Measurements from ENCODE around the gene VAPA. TPM values are rescaled to one million over a fixed set of nuclear protein-coding genes. Genes with fewer than 3 reads are reported as not detected.
A peak's percentile ranks its signal among the peaks of the same experiment; 100 is the strongest.
"Not testable (repeated sequence)": the region's sequence is repeated elsewhere in the genome, so short reads cannot be mapped to it uniquely, and the experiment has no call there.

The VAPA gene
- total RNA-seq, 1 donor from 2014 or later: 118 TPM

- DNase-seq (ENCODE audit: low spot score in 2 of 2); FAIRE-seq: not testable (repeated sequence)
These were observed 1.5 kb upstream of the VAPA start for GRCh38 chr18:9912285-9912684.

GRCh38 chr18:9913151-9913525 lies 678 bp upstream of the VAPA start:
- DNase-seq (ENCODE audit: low spot score in 2 of 2) (peak; percentile 22 to 24), FAIRE-seq (no peak)

DNA sequence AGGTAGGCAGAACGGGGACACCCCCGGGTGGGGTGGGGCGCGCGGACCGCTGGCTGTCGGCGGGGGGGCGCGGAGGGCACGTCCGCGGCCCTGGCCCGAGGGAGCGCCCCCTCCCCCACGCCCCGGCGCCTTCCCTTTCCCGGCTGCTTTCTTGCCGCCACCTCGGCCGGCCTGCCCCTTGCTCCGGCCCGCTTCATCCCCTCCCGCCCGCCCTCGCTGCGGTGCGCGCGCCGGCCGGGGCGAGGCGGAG lies 443 bp downstream of the VAPA start:
- DNase-seq (ENCODE audit: low spot score in 2 of 2) (no peak), FAIRE-seq (no peak)

DNA sequence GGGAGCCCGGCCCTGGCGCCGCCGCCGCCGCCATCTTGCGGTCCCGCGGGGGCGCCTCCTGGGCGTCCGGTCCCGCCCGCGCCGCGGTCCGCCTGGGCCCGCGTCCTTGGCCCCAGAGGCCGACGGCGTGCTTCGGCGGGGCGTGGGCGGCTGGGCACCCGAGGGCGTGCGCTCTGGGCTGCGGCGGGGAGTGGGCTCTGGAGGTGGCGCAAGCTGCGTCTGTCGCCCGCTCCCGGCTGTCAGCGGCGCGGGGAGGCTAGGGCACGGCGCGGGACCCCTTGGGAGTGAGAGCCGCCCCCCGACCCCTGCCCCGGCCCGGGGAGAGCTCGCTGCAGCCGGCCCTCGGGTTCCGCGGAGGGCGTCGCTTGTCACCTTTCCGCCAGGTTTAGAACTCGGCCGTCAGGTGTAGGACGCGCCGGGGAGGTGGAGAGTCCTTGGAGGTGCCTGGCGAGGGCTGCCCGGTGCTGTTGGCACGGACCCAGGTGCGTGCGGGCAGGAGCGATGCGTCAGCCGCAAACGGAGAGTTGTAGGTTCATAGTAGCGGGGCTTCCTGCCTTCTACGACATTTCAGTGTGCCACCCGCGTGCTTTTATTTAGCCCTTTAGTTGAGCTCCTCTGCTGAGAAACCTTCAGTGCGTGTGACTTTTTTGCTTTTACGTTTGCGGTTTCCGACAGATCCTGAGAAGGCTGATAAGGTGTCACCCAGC lies 921 bp downstream of the VAPA start:
- DNase-seq (ENCODE audit: low spot score in 2 of 2): peak in 1 of 2 donors; percentile 60
- FAIRE-seq: no peak

- DNase-seq (ENCODE audit: low spot score in 2 of 2): no peak
- FAIRE-seq: no peak
These were observed 1.7 kb downstream of the VAPA start for GRCh38 chr18:9915291-9916076.

DNA sequence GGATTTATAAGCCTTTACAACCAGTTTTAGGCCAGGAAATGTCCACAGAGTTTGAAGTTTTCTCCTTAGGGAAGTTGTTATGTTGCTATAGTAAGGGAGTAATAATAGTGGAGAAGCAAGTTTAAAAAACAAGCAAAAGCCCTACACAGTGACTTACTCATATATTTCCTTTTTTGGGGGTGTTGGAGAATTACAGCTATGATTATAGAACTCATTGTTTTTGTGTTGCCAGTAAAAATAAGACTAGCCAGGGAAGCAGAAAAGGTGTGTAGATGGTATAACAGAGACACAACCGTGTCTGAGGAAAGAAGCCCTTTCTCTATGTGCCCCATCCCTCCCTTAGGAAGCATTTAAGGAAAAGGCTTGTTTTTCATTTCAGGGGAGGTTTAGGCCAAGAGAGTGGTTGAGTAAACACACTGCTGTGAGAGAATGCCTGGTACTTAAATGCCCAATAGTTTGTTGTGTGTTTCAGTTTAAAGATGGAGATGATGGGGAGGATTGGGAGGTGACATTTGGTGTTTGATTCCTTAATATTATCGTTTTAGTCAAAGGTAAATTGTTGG lies 2.3 kb downstream of the VAPA start:
- FAIRE-seq (no peak), DNase-seq (ENCODE audit: low spot score in 2 of 2) (no peak)

GRCh38 chr18:9916808-9917207 lies 3.0 kb downstream of the VAPA start:
- FAIRE-seq (no peak), DNase-seq (ENCODE audit: low spot score in 2 of 2) (no peak)

- DNase-seq (ENCODE audit: low spot score in 2 of 2) (no peak), FAIRE-seq (no peak)
These were observed 4.3 kb downstream of the VAPA start for GRCh38 chr18:9918016-9918680.

DNA sequence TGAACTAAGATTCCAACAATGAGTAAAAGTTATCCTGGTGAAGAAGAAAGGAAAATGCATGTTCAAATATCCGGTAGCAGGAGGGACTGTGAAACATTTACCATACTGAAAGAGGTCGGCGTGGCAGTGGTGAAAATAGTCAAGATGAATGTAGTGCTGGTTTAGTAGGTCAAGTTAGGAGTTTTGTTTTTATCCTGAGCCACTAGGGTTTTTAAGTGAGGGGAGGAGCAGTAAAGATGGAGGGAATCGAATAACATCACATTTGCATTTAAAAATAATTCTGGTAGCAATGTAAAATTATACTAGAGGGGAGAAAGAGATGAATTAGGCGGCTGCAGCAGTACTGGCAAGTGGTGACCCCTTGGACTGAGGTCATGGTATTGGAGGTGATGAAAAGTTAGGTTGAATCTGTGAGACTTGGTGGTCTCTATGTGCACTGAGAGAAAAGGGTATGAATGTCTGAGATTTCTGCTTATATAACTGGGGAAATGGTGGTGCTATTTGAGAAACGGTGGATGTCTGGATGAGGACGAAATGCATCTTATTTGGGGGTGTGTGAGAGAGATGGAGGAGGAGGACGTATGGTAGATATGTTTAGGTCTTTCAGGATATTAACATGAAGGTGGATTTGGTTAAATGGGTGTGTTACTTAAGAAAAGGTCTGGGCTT lies 5.9 kb downstream of the VAPA start:
- DNase-seq (ENCODE audit: low spot score in 2 of 2): no peak
- FAIRE-seq: no peak

DNA sequence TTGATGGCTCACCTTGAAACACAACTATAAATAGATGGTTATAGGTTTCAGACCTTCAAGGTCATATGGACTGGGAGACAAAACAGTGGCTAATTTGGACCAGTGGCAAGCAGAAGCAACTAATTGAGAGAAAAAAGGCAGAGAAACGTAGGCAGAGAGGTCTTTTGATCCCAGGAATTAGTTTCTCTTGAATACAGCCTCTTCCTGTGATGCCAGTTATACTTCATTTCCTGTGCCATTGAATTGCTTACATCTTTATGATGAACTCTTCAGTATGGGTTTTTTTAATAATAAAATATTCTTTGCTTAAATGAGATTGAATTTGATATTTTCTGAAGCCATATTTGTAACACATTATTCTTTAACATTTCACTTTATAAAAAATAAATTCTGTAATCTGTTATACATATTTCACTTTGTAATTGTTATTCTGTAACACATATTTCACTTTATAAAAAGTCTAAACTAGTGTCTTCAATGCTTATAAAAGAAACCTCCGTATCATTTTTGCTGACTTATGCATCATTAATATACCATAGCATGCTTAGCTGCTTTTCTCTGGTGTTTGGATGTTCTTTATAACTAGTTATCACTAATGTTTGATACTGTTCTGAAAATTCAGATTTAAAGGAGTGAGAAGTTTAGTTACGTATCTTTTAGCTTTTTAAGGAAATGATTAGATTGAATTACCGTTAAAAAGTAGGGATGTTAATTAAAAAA lies 8.9 kb downstream of the VAPA start:
- no peak for DNase-seq (ENCODE audit: low spot score in 2 of 2)
- peak; percentile 13 for FAIRE-seq

- FAIRE-seq (no peak), DNase-seq (ENCODE audit: low spot score in 2 of 2) (no peak)
These were observed 10.6 kb downstream of the VAPA start for GRCh38 chr18:9924371-9924943.

DNA sequence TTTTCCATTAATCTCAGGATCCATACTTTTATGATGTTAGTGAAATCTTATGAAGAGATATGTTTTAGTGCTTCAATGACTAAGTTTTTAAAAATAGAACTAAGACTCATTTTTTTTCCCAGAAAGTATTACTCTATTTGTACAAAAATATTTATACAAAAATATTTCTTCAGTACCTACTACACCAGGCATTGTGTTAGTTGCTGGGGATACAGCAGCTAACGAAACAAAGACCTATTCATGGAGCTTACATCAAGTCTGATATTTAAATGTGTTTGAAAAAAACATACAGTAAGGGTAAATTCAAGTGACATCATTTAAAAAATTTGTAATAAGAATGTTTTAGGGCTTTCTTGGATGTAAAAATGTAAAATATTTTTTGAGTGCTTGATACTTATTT lies 11.6 kb downstream of the VAPA start:
- FAIRE-seq (peak; percentile 10), DNase-seq (ENCODE audit: low spot score in 2 of 2) (no peak)

GRCh38 chr18:9925795-9926194 lies 12.0 kb downstream of the VAPA start:
- FAIRE-seq (no peak), DNase-seq (ENCODE audit: low spot score in 2 of 2) (no peak)

- no peak for FAIRE-seq
- no peak for DNase-seq (ENCODE audit: low spot score in 2 of 2)
These were observed 12.5 kb downstream of the VAPA start for GRCh38 chr18:9926223-9926894.

DNA sequence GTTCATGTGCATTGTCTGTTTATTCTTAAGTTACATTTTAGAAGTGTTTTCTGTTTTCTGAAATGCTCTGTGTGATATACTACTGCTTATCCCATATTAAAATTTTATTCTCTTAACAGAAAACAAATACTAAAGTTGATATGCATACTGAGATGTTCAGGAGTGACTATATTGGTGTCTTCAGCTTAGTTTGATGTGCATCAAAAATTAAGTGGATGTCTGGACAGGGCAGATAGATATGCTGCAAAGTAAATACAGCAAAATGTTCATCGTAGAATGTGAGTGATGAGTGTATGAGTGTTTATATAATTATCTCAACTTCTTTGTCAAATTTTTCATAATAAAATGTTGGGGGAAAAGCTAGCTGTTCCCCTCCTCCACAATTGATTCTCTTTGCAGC lies 13.2 kb downstream of the VAPA start:
- no peak for DNase-seq (ENCODE audit: low spot score in 2 of 2)
- FAIRE-seq: no peak

DNA sequence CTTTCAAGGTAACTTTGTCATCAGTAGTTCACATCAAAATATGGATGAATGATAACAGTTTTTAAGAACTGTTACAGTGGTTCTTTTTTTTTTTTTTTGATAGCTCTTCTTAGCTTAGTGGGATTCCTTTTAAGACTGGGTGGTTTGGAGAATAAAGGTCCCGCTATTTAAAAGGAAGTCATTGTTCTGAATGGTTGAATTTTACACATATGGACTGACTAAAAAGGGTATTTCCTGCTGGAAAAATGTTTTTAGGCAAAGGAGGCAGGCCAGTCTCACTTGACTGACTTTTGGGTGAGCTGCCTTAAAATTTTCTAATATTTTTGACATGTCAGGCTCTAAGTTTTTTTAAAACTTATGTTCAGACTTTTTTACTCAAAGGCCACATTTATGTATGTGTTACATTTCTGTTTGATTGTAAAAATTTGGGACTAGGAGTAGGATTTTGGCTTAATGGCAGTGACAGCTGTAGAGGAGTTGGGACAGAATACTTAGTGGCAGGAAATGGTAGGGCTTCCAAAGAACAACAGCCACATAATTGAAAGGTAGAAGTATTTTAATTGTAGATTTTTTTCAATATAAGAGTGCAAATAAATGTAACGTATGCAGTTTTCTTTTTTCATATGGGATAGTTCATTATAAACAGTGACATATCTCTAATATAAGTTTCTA lies 13.7 kb downstream of the VAPA start:
- FAIRE-seq (no peak), DNase-seq (ENCODE audit: low spot score in 2 of 2) (no peak)

- FAIRE-seq (no peak), DNase-seq (ENCODE audit: low spot score in 2 of 2) (no peak)
These were observed 14.9 kb downstream of the VAPA start for GRCh38 chr18:9928646-9929259.

- DNase-seq (ENCODE audit: low spot score in 2 of 2) (no peak), FAIRE-seq (no peak)
These were observed 16.6 kb downstream of the VAPA start for GRCh38 chr18:9930299-9930884.
